HG03354 (cell line): Measurements from ENCODE around the gene EXOG.

ENCODE experiments used
- ATAC-seq: cut with Tn5 transposase; IDR thresholded peaks from one replicate; pipeline ENCODE4 v1.9.1; 2021; ENCODE audit warnings: mild to moderate bottlenecking; ENCODE audit not compliant: unreplicated experiment, poor library complexity, severe bottlenecking

The EXOG gene

GRCh38 chr3:38471260-38471857 is 24.8 kb upstream of the EXOG start:
- no peak for ATAC-seq

- ATAC-seq, result no peak
Measured at GRCh38 chr3:38472342-38472741, 23.8 kb upstream of the EXOG start.

- no peak for ATAC-seq
Measured at GRCh38 chr3:38473229-38473628, 22.9 kb upstream of the EXOG start.

- ATAC-seq, result no peak
Measured at GRCh38 chr3:38474928-38475605, 21.1 kb upstream of the EXOG start.

- ATAC-seq, result no peak
Measured at GRCh38 chr3:38475716-38476115, 20.4 kb upstream of the EXOG start.

- no peak for ATAC-seq
Measured at GRCh38 chr3:38476157-38476756, 19.9 kb upstream of the EXOG start.

GRCh38 chr3:38477057-38477820 is 18.9 kb upstream of the EXOG start:
- no peak for ATAC-seq

- no peak for ATAC-seq
Measured at GRCh38 chr3:38477839-38478450, 18.2 kb upstream of the EXOG start.

- no peak for ATAC-seq
Measured at GRCh38 chr3:38478901-38479300, 17.2 kb upstream of the EXOG start.

GRCh38 chr3:38479431-38480092 is 16.6 kb upstream of the EXOG start:
- peak; percentile 77 for ATAC-seq

- ATAC-seq, result no peak
Measured at GRCh38 chr3:38480093-38480445, 16.1 kb upstream of the EXOG start.

- no peak for ATAC-seq
Measured at GRCh38 chr3:38480930-38481329, 15.2 kb upstream of the EXOG start.

GRCh38 chr3:38482951-38483350 is 13.2 kb upstream of the EXOG start:
- no peak for ATAC-seq

GRCh38 chr3:38487323-38487722 is 8.8 kb upstream of the EXOG start:
- ATAC-seq, result peak; percentile 80

- ATAC-seq, result no peak
Measured at GRCh38 chr3:38488949-38489348, 7.2 kb upstream of the EXOG start.

- ATAC-seq, result no peak
Measured at GRCh38 chr3:38489766-38490165, 6.4 kb upstream of the EXOG start.

- no peak for ATAC-seq
Measured at GRCh38 chr3:38490281-38491030, 5.7 kb upstream of the EXOG start.

- ATAC-seq, result no peak
Measured at GRCh38 chr3:38491215-38491614, 4.9 kb upstream of the EXOG start.

- no peak for ATAC-seq
Measured at GRCh38 chr3:38493031-38493430, 3.1 kb upstream of the EXOG start.
